GM19099 (cell line): Measurements from ENCODE around the gene NINJ2.

Experiments used
- POLR2A ChIP-seq: IDR thresholded peaks from 3 replicates; pipeline ENCODE4 v1.6.1; 2011; ENCODE audit warnings: low read depth; ENCODE audit not compliant: insufficient read length; ENCODE audit errors: extremely low read depth

NINJ2 gene

GRCh38 chr12:681568-682256, 18.5 kb upstream of the NINJ2 start:
- TF ChIP-seq POLR2A: no peak

DNA sequence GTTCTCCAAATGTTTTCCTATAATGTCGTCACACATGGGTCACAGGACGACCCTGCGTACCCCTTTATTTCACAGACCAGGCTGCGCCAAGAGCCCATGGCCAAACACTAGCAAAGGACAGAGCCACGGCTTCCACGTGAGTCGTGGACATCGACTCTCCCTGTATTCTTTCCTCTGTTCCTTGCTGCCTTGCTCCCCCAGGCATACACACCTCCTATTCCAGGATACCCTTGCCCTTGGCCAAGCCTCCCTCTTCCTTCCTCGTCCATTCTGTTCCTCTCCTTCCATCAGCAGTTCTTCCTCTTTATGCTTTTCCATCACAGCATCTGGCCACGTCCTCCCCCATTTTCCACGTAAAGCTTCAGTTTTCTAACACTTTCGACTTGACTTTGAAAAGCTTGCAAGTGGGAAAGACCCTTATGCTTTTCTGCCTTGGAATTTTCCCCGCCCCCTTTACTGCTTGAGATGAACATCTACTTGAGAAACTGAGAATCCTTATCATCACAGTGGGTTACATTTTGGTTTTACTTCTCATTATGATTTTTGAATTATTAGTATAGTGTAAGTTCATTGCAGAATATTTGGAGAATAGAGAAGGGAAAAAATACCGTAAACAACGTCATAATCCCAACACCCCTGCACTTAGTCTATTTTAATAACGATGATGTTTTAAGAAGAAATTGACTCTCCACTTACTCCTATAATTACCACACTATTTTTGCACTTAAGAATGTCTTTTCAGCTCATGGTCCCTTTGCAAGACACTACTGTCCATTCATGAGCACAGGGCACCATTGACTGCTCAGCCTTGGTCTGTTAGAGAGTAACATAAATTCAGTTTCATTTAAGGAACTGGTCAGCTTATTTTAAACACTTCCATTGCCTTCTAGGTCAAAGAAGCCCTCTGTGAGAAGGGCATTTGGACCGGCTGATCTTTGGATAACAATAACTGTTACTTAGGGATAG, 15.8 kb upstream of the NINJ2 start:
- no peak for TF ChIP-seq POLR2A

GRCh38 chr12:675562-675961, 12.3 kb upstream of the NINJ2 start:
- TF ChIP-seq POLR2A: no peak

GRCh38 chr12:674272-674781, 11.1 kb upstream of the NINJ2 start:
- peak; percentile 63 for TF ChIP-seq POLR2A

DNA sequence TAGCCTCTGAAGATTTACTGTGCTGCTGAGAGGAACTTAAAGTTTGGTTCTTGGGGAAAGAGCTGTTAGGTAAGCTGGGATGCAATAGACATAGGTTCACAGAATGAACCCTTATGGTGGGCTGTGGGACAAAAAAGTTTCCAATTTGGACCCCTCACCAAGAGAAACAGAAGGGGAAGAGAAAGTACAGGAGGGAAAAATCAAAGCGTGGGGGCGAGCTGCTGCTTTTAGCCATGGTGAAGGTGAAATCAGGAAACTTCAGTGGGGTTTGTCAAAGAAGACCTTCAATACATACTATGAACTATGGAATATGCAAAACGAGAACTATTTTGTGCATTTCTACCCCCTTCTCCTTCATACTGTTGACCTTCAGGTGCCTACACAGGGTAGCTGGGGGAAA, 10.6 kb upstream of the NINJ2 start:
- no peak for TF ChIP-seq POLR2A

- no peak for TF ChIP-seq POLR2A
Measured at GRCh38 chr12:669576-669945, 6.3 kb upstream of the NINJ2 start.

- no peak for TF ChIP-seq POLR2A
Measured at GRCh38 chr12:668090-668481, 4.8 kb upstream of the NINJ2 start.

GRCh38 chr12:666766-667308, 3.6 kb upstream of the NINJ2 start:
- TF ChIP-seq POLR2A: no peak

DNA sequence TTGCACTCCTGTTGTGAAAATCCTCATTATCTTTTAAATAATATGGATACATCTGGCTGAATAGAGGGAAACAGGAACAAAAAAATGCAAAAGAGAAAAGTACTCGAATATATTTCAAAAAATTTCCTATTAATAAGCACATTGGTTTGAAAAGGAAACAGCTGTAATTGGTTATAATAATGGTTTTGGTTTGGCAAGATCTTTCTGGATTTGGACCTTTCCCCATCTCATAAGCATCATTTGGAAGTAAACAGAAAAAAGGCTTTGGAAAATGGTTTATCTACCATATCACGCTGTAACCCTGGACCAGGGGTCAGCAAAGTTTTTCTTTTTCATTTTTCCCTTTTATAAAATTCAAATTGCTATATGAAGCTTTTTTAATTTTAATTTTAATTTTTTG, 2.8 kb upstream of the NINJ2 start:
- no peak for TF ChIP-seq POLR2A

- no peak for TF ChIP-seq POLR2A
Measured at GRCh38 chr12:664779-665092, 1.5 kb upstream of the NINJ2 start.

DNA sequence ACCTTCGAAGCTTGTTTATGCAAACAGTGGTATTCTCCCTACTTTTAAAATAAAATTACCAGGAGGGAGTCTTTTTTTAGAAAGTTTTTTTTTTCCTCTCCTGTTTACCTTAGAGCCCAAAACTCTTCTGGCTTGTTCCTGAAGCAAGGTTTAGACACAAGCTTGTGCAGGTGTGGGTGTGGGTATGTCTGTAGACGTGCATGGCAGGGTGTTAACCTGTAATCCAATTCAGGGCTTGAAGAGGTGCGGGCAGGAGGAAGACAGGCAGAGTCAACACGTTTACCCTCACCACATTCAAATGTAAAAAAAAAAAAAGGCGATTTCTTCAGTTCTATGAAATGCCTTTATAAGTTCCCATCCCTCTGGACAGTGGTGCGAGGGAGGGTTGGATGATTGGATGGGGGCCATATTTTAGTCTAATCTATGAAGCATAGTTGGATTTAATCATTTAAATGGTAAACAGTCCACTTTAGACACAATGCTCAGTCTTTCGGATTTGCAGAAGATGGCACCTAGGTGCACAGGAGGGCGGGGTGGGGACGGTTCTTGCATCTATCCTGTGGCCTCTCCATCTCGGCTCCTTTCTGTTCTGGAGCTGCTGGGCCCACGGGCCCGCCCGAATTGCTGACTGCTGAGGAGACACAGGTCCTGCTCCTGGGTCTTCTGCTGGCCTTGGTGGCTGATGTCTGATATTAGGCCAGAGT, 982 bp upstream of the NINJ2 start:
- no peak for TF ChIP-seq POLR2A

DNA sequence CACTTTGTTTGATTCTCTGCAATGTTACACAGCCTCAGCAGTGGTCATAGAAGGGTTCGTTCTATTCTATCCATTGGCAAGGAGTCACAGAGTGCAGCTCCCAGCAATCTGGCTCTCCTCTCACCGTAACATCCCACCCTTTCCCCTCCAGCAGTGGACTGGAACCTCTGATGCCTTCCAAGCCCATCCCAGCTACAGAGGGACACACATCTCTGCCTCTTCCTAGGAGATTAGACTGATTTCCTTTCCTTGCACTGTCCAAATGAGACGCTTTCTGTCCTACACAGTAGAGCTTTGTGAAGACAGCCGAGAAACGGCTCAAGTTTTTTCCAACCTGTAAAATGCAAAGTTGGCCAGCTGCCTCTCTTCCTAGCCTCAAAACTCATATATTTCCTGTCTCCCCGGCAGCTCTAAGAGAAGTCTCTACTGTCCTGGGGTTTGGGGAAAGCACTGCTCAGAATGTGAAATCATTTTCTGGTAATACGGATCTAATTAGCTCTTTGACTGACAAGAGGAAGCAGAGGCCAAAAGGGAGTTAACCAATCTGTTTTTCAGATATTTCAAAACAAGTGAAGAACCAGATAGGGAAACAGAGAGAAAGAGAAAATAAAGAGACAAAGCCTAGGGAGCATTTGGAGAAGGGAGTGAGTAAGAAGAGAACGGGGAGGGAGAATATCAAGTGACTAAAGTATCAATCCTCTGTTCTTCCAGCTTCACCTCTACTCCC, 516 bp downstream of the NINJ2 start:
- no peak for TF ChIP-seq POLR2A

DNA sequence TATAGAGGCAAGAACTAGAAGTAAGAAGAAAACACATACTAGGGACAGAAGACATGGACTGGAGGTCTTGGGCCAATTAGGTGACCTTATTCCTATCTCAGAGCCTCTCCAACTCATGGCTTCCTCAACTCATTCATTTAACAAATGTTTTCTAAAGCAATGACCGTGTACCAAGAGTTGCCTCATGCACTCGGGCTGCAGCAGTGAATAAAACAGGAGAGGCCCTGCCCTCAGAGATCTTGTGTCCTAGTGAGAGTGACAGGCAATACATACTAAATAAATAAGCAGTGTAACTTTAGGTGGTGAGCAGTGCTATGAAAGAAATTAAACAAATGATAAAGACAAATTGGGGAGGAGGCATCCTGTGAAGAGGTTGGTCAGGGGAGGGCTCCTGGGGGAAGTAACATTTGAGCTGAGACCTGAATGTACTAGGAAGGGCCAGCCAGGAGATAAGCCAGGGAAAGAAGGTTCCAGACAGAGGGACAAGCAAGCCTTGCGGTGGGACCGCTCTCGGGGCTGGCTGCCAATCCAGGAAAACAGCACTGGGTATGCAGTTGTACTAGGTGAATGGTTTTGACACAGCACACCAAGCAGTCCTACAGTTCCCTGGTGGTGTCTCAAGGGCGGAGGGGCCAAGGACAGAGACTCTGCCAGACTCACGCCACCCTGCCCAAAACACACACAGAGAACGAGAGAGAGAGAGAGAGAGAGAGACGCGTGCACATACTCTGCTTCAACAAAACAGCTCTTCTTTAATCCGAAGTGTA, 1.3 kb downstream of the NINJ2 start:
- no peak for TF ChIP-seq POLR2A
